CD4-positive, alpha-beta memory T cell (primary cell): ENCODE measurements around the gene HACD3. TPM values are rescaled to one million over a fixed set of nuclear protein-coding genes. Genes with fewer than 3 reads are reported as not detected.

Experiments
- CTCF ChIA-PET: fragments of 350-600 bp; sonication (Branson Sonifier 250); formaldehyde crosslinking; loops from one replicate; lab custom pipeline; 2021; ENCODE audit warnings: inconsistent platforms; ENCODE audit not compliant: partially characterized antibody; lab: Charles Lee
- POLR2A ChIA-PET: fragments of 350-600 bp; sonication (Branson Sonifier 250); formaldehyde crosslinking; loops from one replicate; lab custom pipeline; 2021; ENCODE audit not compliant: partially characterized antibody; lab: Charles Lee
- DNase-seq, 5 donors: peaks; one replicate each; pipeline versions ENCODE4 v3.0.0 to v3.0.0-alpha.2; 2020 to 2022; ENCODE audit warnings: mixed read lengths in 1 of 5
- H3K27ac ChIP-seq: one replicate; pipeline ENCODE4 v1.7.0; 2013; ENCODE audit warnings: low read depth, low read length
- H3K27me3 ChIP-seq: 2 replicates; pipeline ENCODE4 v1.7.0; 2013; ENCODE audit warnings: mild to moderate bottlenecking, low read length, moderate library complexity; ENCODE audit not compliant: insufficient read depth
- H3K36me3 ChIP-seq: 2 replicates; pipeline ENCODE4 v1.7.0; 2013; ENCODE audit warnings: mild to moderate bottlenecking, low read length, moderate library complexity; ENCODE audit not compliant: insufficient read depth
- H3K4me1 ChIP-seq: 2 replicates; pipeline ENCODE4 v1.7.0; 2013; ENCODE audit warnings: mild to moderate bottlenecking, low read length, moderate library complexity; ENCODE audit not compliant: insufficient read depth
- H3K4me3 ChIP-seq, 2 donors: one replicate each; pipeline ENCODE4 v1.7.0; 2013; ENCODE audit warnings: low read length in 2 of 2, mild to moderate bottlenecking in 1 of 2
- H3K9me3 ChIP-seq, 2 donors: one replicate each; pipeline ENCODE4 v1.7.0; 2013; ENCODE audit warnings: low read length in 2 of 2, control low read depth in 1 of 2; ENCODE audit not compliant: control insufficient read depth in 1 of 2
- H3K27ac Mint-ChIP-seq, 7 donors: one replicate each; pipeline ENCODE4 v1.8.0; 2020 to 2021; ENCODE audit warnings: mixed read lengths in 7 of 7, mild to moderate bottlenecking in 6 of 7, inconsistent platforms in 3 of 7, moderate library complexity in 3 of 7
- H3K27me3 Mint-ChIP-seq, 2 donors: one replicate each; pipeline ENCODE4 v1.8.0; 2020 to 2021; ENCODE audit warnings: mixed read lengths in 2 of 2
- H3K36me3 Mint-ChIP-seq, 2 donors: one replicate each; pipeline ENCODE4 v1.8.0; 2020 to 2021; ENCODE audit warnings: mixed read lengths in 2 of 2, inconsistent platforms in 1 of 2, mild to moderate bottlenecking in 1 of 2
- H3K4me1 Mint-ChIP-seq, 4 donors: one replicate each; pipeline ENCODE4 v1.8.0; 2020 to 2021; ENCODE audit warnings: mixed read lengths in 4 of 4, mild to moderate bottlenecking in 1 of 4
- H3K4me3 Mint-ChIP-seq, 8 donors: one replicate each; pipeline ENCODE4 v1.8.0; 2020 to 2021; ENCODE audit warnings: mixed read lengths in 8 of 8, mild to moderate bottlenecking in 7 of 8, moderate library complexity in 6 of 8, inconsistent platforms in 3 of 8
- H3K9me3 Mint-ChIP-seq, 8 donors: one replicate each; pipeline ENCODE4 v1.8.0; 2020 to 2021; ENCODE audit warnings: mixed read lengths in 8 of 8, mild to moderate bottlenecking in 5 of 8, inconsistent platforms in 3 of 8, moderate library complexity in 1 of 8
- intact Hi-C: fragments of 100-400 bp; cut with micrococcal nuclease; formaldehyde crosslinking; loops from one replicate; pipeline ENCODE4 v1.15.1; 2023
- polyA plus RNA-seq, 2 donors: library from polyadenylated mRNA; unstranded; fragments of 300-500 nt; fragmentation: Illumina TruSeq; gene quantifications; one replicate each; pipeline ENCODE4 v1.2.3, GENCODE V29; 2021
- total RNA-seq, 2 experiments: library from RNA; stranded (reverse); gene quantifications; one replicate each; pipeline ENCODE4 v1.2.3, GENCODE V29; 2021

HACD3 gene
- total RNA-seq: 10 to 100 TPM; 23.1 to 23.8 TPM
- 10 to 100 TPM; 35.6 to 35.9 TPM for polyA plus RNA-seq

GRCh38 chr15:65530318-65531111 is at the start of gene HACD3:
Gene HACD3, plus strand, starts transcription at chr15:65530463. Its CDS starts 169 bp downstream, at chr15:65530632.
- no peaks in the 10 kb centered on the region for H3K27me3 ChIP-seq
- Mint-ChIP-seq H3K4me3 (peak within 1 kb of the TSS; percentile 83 to 90 (median 88)), H3K4me1 (peaks cover 24 to 33% (median 30%) of the 10 kb centered on the region in 4 donors), H3K9me3 (no peaks in the 10 kb centered on the region), H3K27me3 (no peaks in the 10 kb centered on the region), H3K36me3 (peaks cover 0 to 4% of the 10 kb centered on the region in 2 donors), H3K27ac (peak within 1 kb of the TSS; percentile 55 to 95 (median 87))
- ChIA-PET POLR2A (interaction anchor here (0.7 to 3.6 kb wide), 8 partner anchors 13 to 339 kb away, joined by 3 to 36 read pairs (median 4); partner anchors contain the start of genes DPP8, INTS14 and RAB11A), CTCF (interaction anchor here (0.8 to 1.0 kb wide), 3 partner anchors 8 to 307 kb away, joined by 3 to 4 read pairs (median 3); no protein-coding TSS in a partner anchor)
- H3K4me1 ChIP-seq: peaks cover 24% of the 10 kb centered on the region
- H3K36me3 ChIP-seq: no peaks in the 10 kb centered on the region
- peak within 1 kb of the TSS; percentile 67 for H3K27ac ChIP-seq
- no peaks in the 10 kb centered on the region for H3K9me3 ChIP-seq
- peak; percentile 83 to 90 (median 87) for DNase-seq
- intact Hi-C loops: loop anchor here (1.0 to 5.0 kb wide), 2 partner anchors 13 to 82 kb away; partner anchors contain the start of genes DPP8 and INTS14
- peak within 1 kb of the TSS; percentile 52 to 93 for H3K4me3 ChIP-seq

GRCh38 chr15:65484876-65485275 is 45.4 kb upstream of the HACD3 start:
- Mint-ChIP-seq H3K9me3 (no peaks in the 10 kb centered on the region), H3K27me3 (no peaks in the 10 kb centered on the region), H3K36me3 (peaks cover 31 to 66% of the 10 kb centered on the region in 2 donors), H3K27ac (peak overlapping the region in 1 of 7 donors; percentile 4), H3K4me3 (no peak overlapping the region), H3K4me1 (no peaks in the 10 kb centered on the region)
- ChIA-PET CTCF (no interaction called here), POLR2A (no interaction called here)
- H3K4me3 ChIP-seq: no peak overlapping the region
- no peaks in the 10 kb centered on the region for H3K9me3 ChIP-seq
- no peaks in the 10 kb centered on the region for H3K27me3 ChIP-seq
- peaks cover 19% of the 10 kb centered on the region for H3K36me3 ChIP-seq
- DNase-seq: no peak
- intact Hi-C loops: no loop called here
- H3K4me1 ChIP-seq: no peaks in the 10 kb centered on the region
- no peak overlapping the region for H3K27ac ChIP-seq

GRCh38 chr15:65494076-65494475 is 36.2 kb upstream of the HACD3 start:
- Mint-ChIP-seq H3K9me3 (no peaks in the 10 kb centered on the region), H3K4me1 (peaks cover 0 to 7% (median 5%) of the 10 kb centered on the region in 4 donors), H3K36me3 (peaks cover 24 to 54% of the 10 kb centered on the region in 2 donors), H3K4me3 (no peak overlapping the region), H3K27ac (no peak overlapping the region), H3K27me3 (no peaks in the 10 kb centered on the region)
- ChIA-PET CTCF (no interaction called here), POLR2A (no interaction called here)
- Histone ChIP-seq H3K4me1 (no peaks in the 10 kb centered on the region), H3K27me3 (no peaks in the 10 kb centered on the region), H3K9me3 (no peaks in the 10 kb centered on the region), H3K4me3 (no peak overlapping the region), H3K36me3 (peaks cover 34% of the 10 kb centered on the region), H3K27ac (no peak overlapping the region)
- no peak for DNase-seq
- intact Hi-C loops: no loop called here

DNA sequence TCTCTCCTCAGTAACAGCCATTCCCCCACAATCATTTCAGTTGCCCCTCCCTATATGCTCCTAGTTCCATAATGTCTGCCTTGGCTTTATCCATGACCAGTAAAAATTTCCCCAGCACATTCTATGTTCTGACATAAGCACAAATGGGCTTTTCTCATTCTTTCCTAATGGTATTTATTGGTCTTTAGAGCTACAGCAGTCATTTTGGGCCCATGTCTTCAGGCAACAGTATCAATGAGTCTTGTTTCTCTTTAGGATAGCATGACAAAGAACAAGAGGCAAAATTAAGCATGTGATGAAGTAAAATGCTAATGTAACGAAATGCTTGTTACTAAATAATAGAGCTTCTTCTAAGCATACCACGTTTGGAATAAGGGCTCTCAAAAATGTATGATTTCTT is 20.9 kb upstream of the HACD3 start:
- H3K27me3 ChIP-seq: no peaks in the 10 kb centered on the region
- H3K27ac ChIP-seq: no peak overlapping the region
- ChIA-PET CTCF (no interaction called here), POLR2A (interaction anchor here (1.2 kb wide), 1 partner anchor 21 kb away, joined by 3 read pairs; the partner anchor contains the start of gene HACD3)
- H3K9me3 ChIP-seq: no peaks in the 10 kb centered on the region
- H3K27ac Mint-ChIP-seq: peak overlapping the region in 3 of 7 donors; percentile 1 to 84 (median 16)
- H3K36me3 ChIP-seq: peaks cover 44% of the 10 kb centered on the region
- H3K9me3 Mint-ChIP-seq: no peaks in the 10 kb centered on the region
- H3K4me3 Mint-ChIP-seq: no peak overlapping the region
- H3K4me1 ChIP-seq: peaks cover 39% of the 10 kb centered on the region
- no peak for DNase-seq
- H3K36me3 Mint-ChIP-seq: peaks cover 8 to 56% of the 10 kb centered on the region in 2 donors
- peaks cover 12 to 47% (median 30%) of the 10 kb centered on the region in 4 donors for H3K4me1 Mint-ChIP-seq
- no peaks in the 10 kb centered on the region for H3K27me3 Mint-ChIP-seq
- no peak overlapping the region for H3K4me3 ChIP-seq
- intact Hi-C loops: no loop called here

DNA sequence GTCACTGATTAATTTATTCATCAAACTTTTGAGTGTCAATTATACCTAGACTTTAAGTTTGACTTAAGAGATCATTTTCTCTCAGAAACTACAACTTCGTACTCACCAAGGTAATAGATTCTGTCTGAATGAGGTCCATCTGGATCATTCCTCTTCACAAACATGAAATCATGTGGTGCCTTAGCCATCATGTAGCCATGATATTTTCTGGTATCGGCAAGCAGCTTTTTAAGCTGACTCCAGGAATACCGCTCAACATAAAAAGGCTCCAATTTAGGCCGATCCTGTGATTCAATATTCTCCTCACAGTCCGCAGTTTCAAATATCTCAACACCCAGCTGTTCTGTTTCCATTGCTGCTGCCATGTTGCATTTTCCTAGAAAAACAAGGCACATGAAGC is 18.1 kb upstream of the HACD3 start:
- Mint-ChIP-seq H3K9me3 (no peaks in the 10 kb centered on the region), H3K4me3 (no peak overlapping the region), H3K4me1 (peaks cover 26 to 74% (median 47%) of the 10 kb centered on the region in 4 donors), H3K27me3 (no peaks in the 10 kb centered on the region), H3K36me3 (peaks cover 8 to 54% of the 10 kb centered on the region in 2 donors), H3K27ac (peak overlapping the region in 1 of 7 donors; percentile 74)
- ChIA-PET CTCF (no interaction called here), POLR2A (interaction anchor here (1.3 kb wide), 2 partner anchors 19 to 99 kb away, joined by 6 read pairs; partner anchors contain the start of genes HACD3 and INTS14)
- peak overlapping the region; percentile 19 for H3K27ac ChIP-seq
- H3K27me3 ChIP-seq: no peaks in the 10 kb centered on the region
- intact Hi-C loops: no loop called here
- H3K4me3 ChIP-seq: no peak overlapping the region
- H3K36me3 ChIP-seq: peaks cover 32% of the 10 kb centered on the region
- no peak for DNase-seq
- H3K9me3 ChIP-seq: no peaks in the 10 kb centered on the region
- H3K4me1 ChIP-seq: peaks cover 62% of the 10 kb centered on the region

- DNase-seq: peak in 3 of 5 donors; percentile 6 to 20 (median 9)
- H3K9me3 Mint-ChIP-seq: no peaks in the 10 kb centered on the region
- peaks cover 32% of the 10 kb centered on the region for H3K36me3 ChIP-seq
- H3K27me3 ChIP-seq: no peaks in the 10 kb centered on the region
- H3K27ac Mint-ChIP-seq: peak overlapping the region in 5 of 7 donors; percentile 15 to 74 (median 53)
- intact Hi-C loops: no loop called here
- H3K4me1 ChIP-seq: peaks cover 64% of the 10 kb centered on the region
- no peak overlapping the region for H3K4me3 ChIP-seq
- ChIA-PET POLR2A (interaction anchor here (1.3 kb wide), 2 partner anchors 18 to 98 kb away, joined by 6 read pairs; partner anchors contain the start of genes HACD3 and INTS14), CTCF (interaction anchor here (0.7 to 1.1 kb wide), 2 partner anchors 12 to 38 kb away, joined by 3 read pairs; no protein-coding TSS in a partner anchor)
- H3K4me1 Mint-ChIP-seq: peaks cover 29 to 79% (median 51%) of the 10 kb centered on the region in 4 donors
- no peaks in the 10 kb centered on the region for H3K27me3 Mint-ChIP-seq
- H3K36me3 Mint-ChIP-seq: peaks cover 8 to 57% of the 10 kb centered on the region in 2 donors
- H3K27ac ChIP-seq: no peak overlapping the region
- peak overlapping the region in 4 of 8 donors; percentile 7 to 29 (median 21) for H3K4me3 Mint-ChIP-seq
- H3K9me3 ChIP-seq: no peaks in the 10 kb centered on the region
Measured at GRCh38 chr15:65512807-65513416, 17.4 kb upstream of the HACD3 start.
